Bronchial epithelial cell (primary cell): ENCODE results near the gene AQP1. TPM values are rescaled to one million over a fixed set of nuclear protein-coding genes. Genes with fewer than 3 reads are reported as not detected.

ENCODE experiments used
- DNase-seq: peaks from one replicate; pipeline ENCODE4 v3.0.0-alpha.2; 2010; ENCODE audit warnings: low read depth
- FAIRE-seq: peaks from 2 replicates; lab custom pipeline; 2011; peaks lifted over from hg19 to GRCh38; lab: Jason Lieb, UNC
- H3K27me3 ChIP-seq: 2 replicates; pipeline ENCODE4 v1.5.1; 2011; ENCODE audit warnings: low read length; ENCODE audit not compliant: control insufficient read depth, insufficient read depth
- H3K36me3 ChIP-seq: 2 replicates; pipeline ENCODE4 v1.5.1; 2011; ENCODE audit warnings: low read length; ENCODE audit not compliant: control insufficient read depth, insufficient read depth
- H3K4me3 ChIP-seq: 2 replicates; pipeline ENCODE4 v1.5.1; 2011; ENCODE audit warnings: mild to moderate bottlenecking, low read depth, low read length, control low read depth
- CTCF ChIP-seq: IDR thresholded peaks from 2 replicates; pipeline ENCODE4 v1.5.1; 2011; ENCODE audit warnings: mild to moderate bottlenecking, moderate library complexity, low read length, control low read depth, inconsistent platforms; ENCODE audit not compliant: insufficient read depth, severe bottlenecking
- total RNA-seq: library from RNA; depleted of rRNA; stranded (reverse); fragments of >200 nt; gene quantifications from 2 replicates; pipeline ENCODE4 v1.2.1, GENCODE V29; 2014

Gene AQP1
- total RNA-seq, 1 donor from 2014 or later, result under 0.01 TPM

GRCh38 chr7:30879139-30880124 lies 32.2 kb upstream of the AQP1 start:
- FAIRE-seq (no peak), DNase-seq (no peak)
- no peak for TF ChIP-seq CTCF
- H3K4me3 ChIP-seq, result no peak overlapping the region
- no peaks in the 10 kb centered on the region for H3K27me3 ChIP-seq
- no peaks in the 10 kb centered on the region for H3K36me3 ChIP-seq

GRCh38 chr7:30880125-30880720 lies 31.4 kb upstream of the AQP1 start:
- no peak overlapping the region for H3K4me3 ChIP-seq
- no peak for TF ChIP-seq CTCF
- FAIRE-seq (no peak), DNase-seq (no peak)
- H3K27me3 ChIP-seq, result no peaks in the 10 kb centered on the region
- H3K36me3 ChIP-seq, result no peaks in the 10 kb centered on the region

GRCh38 chr7:30880941-30881340 lies 30.7 kb upstream of the AQP1 start:
- FAIRE-seq (no peak), DNase-seq (no peak)
- TF ChIP-seq CTCF, result no peak
- Histone ChIP-seq H3K4me3 (no peak overlapping the region), H3K36me3 (no peaks in the 10 kb centered on the region), H3K27me3 (no peaks in the 10 kb centered on the region)

GRCh38 chr7:30881448-30881847 lies 30.2 kb upstream of the AQP1 start:
- no peak for TF ChIP-seq CTCF

GRCh38 chr7:30884881-30885280 lies 26.8 kb upstream of the AQP1 start:
- DNase-seq (no peak), FAIRE-seq (no peak)

More at GRCh38 chr7:30881448-30881847, 30.2 kb upstream of the AQP1 start:
- no peak for DNase-seq
- H3K4me3 ChIP-seq, result no peak overlapping the region
- H3K36me3 ChIP-seq, result no peaks in the 10 kb centered on the region
- no peaks in the 10 kb centered on the region for H3K27me3 ChIP-seq
- no peak for FAIRE-seq

More at GRCh38 chr7:30884881-30885280, 26.8 kb upstream of the AQP1 start:
- no peak for TF ChIP-seq CTCF
- no peak overlapping the region for H3K4me3 ChIP-seq
- H3K27me3 ChIP-seq, result no peaks in the 10 kb centered on the region
- H3K36me3 ChIP-seq, result no peaks in the 10 kb centered on the region
